Colonic mucosa (tissue), 4 donors: ENCODE measurements around the gene ZCCHC17. TPM values are rescaled to one million over a fixed set of nuclear protein-coding genes. Genes with fewer than 3 reads are reported as not detected.
A peak's percentile ranks its signal among the peaks of the same experiment; 100 is the strongest.
"Not testable (repeated sequence)": the region's sequence is repeated elsewhere in the genome, so short reads cannot be mapped to it uniquely, and the experiment has no call there.

ENCODE experiments used
- DNase-seq: peaks from one replicate; pipeline ENCODE4 v3.0.0-alpha.2; 2020
- H3K27ac ChIP-seq: fragments of 200-600 bp; one replicate; pipeline ENCODE4 v1.8.0; 2021
- H3K27me3 ChIP-seq: fragments of 200-600 bp; one replicate; pipeline ENCODE4 v1.8.0; 2021
- H3K36me3 ChIP-seq: fragments of 200-600 bp; one replicate; pipeline ENCODE4 v1.8.0; 2021
- H3K4me1 ChIP-seq: fragments of 200-600 bp; one replicate; pipeline ENCODE4 v1.8.0; 2021; ENCODE audit warnings: mild to moderate bottlenecking
- H3K4me3 ChIP-seq: fragments of 200-600 bp; one replicate; pipeline ENCODE4 v1.8.0; 2021
- H3K9ac ChIP-seq, 2 donors: one replicate each; pipeline ENCODE4 v1.7.0; 2013; ENCODE audit warnings: control low read depth in 2 of 2, low read depth in 2 of 2, low read length in 2 of 2
- H3K9me3 ChIP-seq: fragments of 200-600 bp; one replicate; pipeline ENCODE4 v1.8.0; 2021
- CTCF ChIP-seq: fragments of 200-600 bp; IDR thresholded peaks from one replicate; pipeline ENCODE4 v1.8.0; 2022; ENCODE audit warnings: antibody characterized with exemption, mild to moderate bottlenecking
- intact Hi-C: fragments of 100-400 bp; cut with DNase I; formaldehyde crosslinking; loops from one replicate; pipeline ENCODE4 v1.14.1; 2022
- total RNA-seq, 2 donors: library from RNA; stranded (reverse); fragmentation: NEBNext Ultra II Directional in 1 of 2; extraction: Animal tissue kit (Norgen Biotek cat#: 25700) in 1 of 2; gene quantifications; one replicate each; pipeline ENCODE4 v1.2.1, GENCODE V29; 2021
- donor health status: healthy.
- donor health status: DM: no; HTN: no; CAD: no.
- donor health status: DM: no; HTN: no; CAD: no.

Gene ZCCHC17
- total RNA-seq, 2 donors from 2014 or later = 19.8 to 23.9 TPM

- intact Hi-C loops = no loop called here
- no peaks in the 10 kb centered on the region for H3K27me3 ChIP-seq
- no peaks in the 10 kb centered on the region for H3K4me1 ChIP-seq
- no peak overlapping the region for H3K4me3 ChIP-seq
- TF ChIP-seq CTCF = no peak
- H3K9me3 ChIP-seq = no peaks in the 10 kb centered on the region
- H3K36me3 ChIP-seq = no peaks in the 10 kb centered on the region
- no peak for DNase-seq
- no peak overlapping the region for H3K27ac ChIP-seq
- no peak overlapping the region for H3K9ac ChIP-seq
Measured at GRCh38 chr1:31259746-31260145, 37.1 kb upstream of the ZCCHC17 start.

GRCh38 chr1:31261916-31262315, 34.9 kb upstream of the ZCCHC17 start:
- no peak for DNase-seq
- Histone ChIP-seq H3K27ac (no peak overlapping the region), H3K4me1 (no peaks in the 10 kb centered on the region), H3K9me3 (no peaks in the 10 kb centered on the region), H3K27me3 (no peaks in the 10 kb centered on the region), H3K9ac (no peak overlapping the region), H3K4me3 (no peak overlapping the region), H3K36me3 (peaks cover 8% of the 10 kb centered on the region)
- intact Hi-C loops = no loop called here
- TF ChIP-seq CTCF = no peak

GRCh38 chr1:31262393-31262792, 34.4 kb upstream of the ZCCHC17 start:
- intact Hi-C loops, H3K4me3 ChIP-seq, H3K4me1 ChIP-seq, DNase-seq, H3K9me3 ChIP-seq, H3K27ac ChIP-seq, H3K9ac ChIP-seq, H3K27me3 ChIP-seq: not testable (repeated sequence)
- H3K36me3 ChIP-seq = peaks cover 12% of the 10 kb centered on the region

GRCh38 chr1:31263408-31263807, 33.4 kb upstream of the ZCCHC17 start:
- H3K36me3 ChIP-seq = peaks cover 12% of the 10 kb centered on the region
- H3K27ac ChIP-seq = peak overlapping the region; percentile 6
- TF ChIP-seq CTCF = no peak
- no peaks in the 10 kb centered on the region for H3K4me1 ChIP-seq
- no peak overlapping the region for H3K9ac ChIP-seq
- no peaks in the 10 kb centered on the region for H3K27me3 ChIP-seq
- intact Hi-C loops = no loop called here
- no peak overlapping the region for H3K4me3 ChIP-seq
- no peak for DNase-seq
- no peaks in the 10 kb centered on the region for H3K9me3 ChIP-seq

- peaks cover 12% of the 10 kb centered on the region for H3K36me3 ChIP-seq
- H3K4me1 ChIP-seq = no peaks in the 10 kb centered on the region
- H3K27ac ChIP-seq = no peak overlapping the region
- no peaks in the 10 kb centered on the region for H3K27me3 ChIP-seq
- intact Hi-C loops = no loop called here
- TF ChIP-seq CTCF = no peak
- no peak for DNase-seq
- no peak overlapping the region for H3K9ac ChIP-seq
- no peak overlapping the region for H3K4me3 ChIP-seq
- no peaks in the 10 kb centered on the region for H3K9me3 ChIP-seq
Measured at GRCh38 chr1:31264790-31265386, 31.9 kb upstream of the ZCCHC17 start.

GRCh38 chr1:31266547-31266946, 30.3 kb upstream of the ZCCHC17 start:
- no peak overlapping the region for H3K27ac ChIP-seq
- no peak overlapping the region for H3K9ac ChIP-seq
- no peaks in the 10 kb centered on the region for H3K4me1 ChIP-seq
- no peaks in the 10 kb centered on the region for H3K9me3 ChIP-seq
- peaks cover 18% of the 10 kb centered on the region for H3K36me3 ChIP-seq
- no peak overlapping the region for H3K4me3 ChIP-seq
- no peak for TF ChIP-seq CTCF
- no peak for DNase-seq
- intact Hi-C loops = no loop called here
- H3K27me3 ChIP-seq = no peaks in the 10 kb centered on the region
